ENCODE data around the gene SH3BP1. TPM values are rescaled to one million over a fixed set of nuclear protein-coding genes. Genes with fewer than 3 reads are reported as not detected.

SH3BP1 gene
- total RNA-seq, 4 donors from 2014 or later = 2.9 to 4.9 (median 3.2) TPM

DNA sequence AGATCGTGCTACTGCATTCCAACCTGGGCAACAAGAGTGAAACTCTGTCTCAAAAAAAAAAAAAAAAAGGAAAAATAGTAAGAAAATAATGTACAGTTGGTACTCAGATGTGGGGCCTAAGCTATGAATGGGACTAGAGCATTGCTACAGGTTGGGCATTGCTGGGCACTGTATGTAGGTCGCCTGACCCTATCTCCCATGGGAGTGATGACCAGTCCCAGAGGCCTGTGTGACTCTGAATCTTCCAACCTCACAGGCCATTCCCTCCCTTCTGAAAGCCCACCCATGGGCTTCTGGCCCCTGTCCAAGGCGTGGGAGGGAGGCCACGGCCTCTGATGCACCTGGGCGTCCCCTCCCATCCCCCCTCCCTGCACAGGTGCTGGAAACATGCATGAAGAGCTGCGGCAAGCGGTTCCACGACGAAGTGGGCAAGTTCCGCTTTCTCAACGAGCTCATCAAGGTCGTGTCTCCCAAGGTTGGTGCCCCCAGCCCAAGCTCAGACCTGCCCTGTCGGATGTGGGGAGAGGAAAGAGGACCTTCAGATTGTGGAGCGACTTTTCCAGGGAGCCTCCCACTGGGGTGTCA is 21.3 kb upstream of the SH3BP1 start:
- H3K4me3 ChIP-seq = no peak overlapping the region
- peaks cover 0 to 93% of the 10 kb centered on the region in 2 donors for H3K36me3 ChIP-seq
- H3K27ac ChIP-seq = no peak overlapping the region
- H3K27me3 ChIP-seq = no peaks in the 10 kb centered on the region
- no peak for ATAC-seq
- TF ChIP-seq POLR2A (IDR thresholded peaks at IDR 0.05) (no peak), EP300 (IDR thresholded peaks at IDR 0.05) (no peak), POLR2AphosphoS5 (IDR thresholded peaks at IDR 0.05) (no peak), CTCF (IDR thresholded peaks at IDR 0.05) (no peak)
- no peaks in the 10 kb centered on the region for H3K9me3 ChIP-seq
- WGBS, 2 donors (ENCODE audit: low coverage in 1 of 2) = 92 to 100% methylated on average over 1 to 2 of the region's 14 CpGs
- peaks cover 0 to 15% (median 4%) of the 10 kb centered on the region in 3 donors for H3K4me1 ChIP-seq

DNA sequence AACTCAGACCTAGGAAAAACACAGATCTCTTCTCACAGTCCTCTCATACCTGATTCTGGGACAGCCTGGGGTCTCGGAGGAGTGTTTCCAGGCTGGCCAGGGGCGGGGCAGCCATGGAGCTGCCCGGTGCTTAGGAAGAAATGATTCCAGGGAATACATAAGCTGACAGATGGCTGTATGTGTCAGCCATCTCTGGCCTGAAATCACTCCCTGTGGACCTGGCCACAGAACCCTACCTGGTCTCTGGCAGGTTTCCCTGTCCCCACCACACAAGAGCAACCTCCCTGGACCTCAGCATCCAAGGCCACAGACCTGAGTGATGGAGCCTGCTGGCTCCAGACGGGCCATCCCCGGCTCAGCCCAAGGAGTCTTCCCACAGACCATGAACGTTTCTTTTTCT is 20.8 kb upstream of the SH3BP1 start:
- peaks cover 0 to 15% (median 0%) of the 10 kb centered on the region in 3 donors for H3K4me1 ChIP-seq
- H3K4me3 ChIP-seq = no peak overlapping the region
- WGBS, 2 donors (ENCODE audit: low coverage in 1 of 2) = 84% methylated on average over 3 of the region's 6 CpGs; no CpG with 5 or more reads in 1 of the 2 donors
- TF ChIP-seq EP300 (IDR thresholded peaks at IDR 0.05) (no peak), POLR2A (IDR thresholded peaks at IDR 0.05) (no peak), CTCF (IDR thresholded peaks at IDR 0.05) (no peak), POLR2AphosphoS5 (IDR thresholded peaks at IDR 0.05) (no peak)
- H3K9me3 ChIP-seq = no peaks in the 10 kb centered on the region
- no peaks in the 10 kb centered on the region for H3K27me3 ChIP-seq
- H3K27ac ChIP-seq = no peak overlapping the region
- peaks cover 0 to 98% of the 10 kb centered on the region in 2 donors for H3K36me3 ChIP-seq
- no peak for ATAC-seq

DNA sequence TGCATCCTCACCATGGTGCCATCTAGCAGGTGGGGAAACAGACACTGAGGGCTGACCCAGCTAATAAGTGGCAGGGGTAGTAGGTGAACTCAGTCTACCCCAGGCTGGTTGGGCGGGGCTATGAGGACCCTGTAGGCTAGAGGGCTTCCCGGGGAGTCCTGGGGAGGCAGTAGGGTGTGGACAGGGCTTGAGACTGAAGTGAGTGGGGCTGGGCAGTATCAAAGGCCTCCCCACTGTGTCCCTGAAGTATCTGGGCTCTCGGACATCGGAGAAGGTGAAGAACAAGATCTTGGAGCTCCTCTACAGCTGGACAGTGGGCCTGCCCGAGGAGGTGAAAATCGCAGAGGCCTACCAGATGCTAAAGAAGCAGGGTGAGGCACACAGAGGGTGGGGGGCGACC is 19.5 kb upstream of the SH3BP1 start:
- no peak for ATAC-seq
- Histone ChIP-seq H3K4me3 (no peak overlapping the region), H3K36me3 (peaks cover 0 to 96% of the 10 kb centered on the region in 2 donors), H3K4me1 (peaks cover 0 to 18% (median 0%) of the 10 kb centered on the region in 3 donors), H3K27me3 (no peaks in the 10 kb centered on the region), H3K9me3 (no peaks in the 10 kb centered on the region), H3K27ac (no peak overlapping the region)
- TF ChIP-seq POLR2A (IDR thresholded peaks at IDR 0.05) = no peak
- TF ChIP-seq CTCF (IDR thresholded peaks at IDR 0.05) = no peak
- no peak for TF ChIP-seq EP300 (IDR thresholded peaks at IDR 0.05)
- no peak for TF ChIP-seq POLR2AphosphoS5 (IDR thresholded peaks at IDR 0.05)
- 76 to 82% methylated on average over 2 to 7 of the region's 7 CpGs for WGBS, 2 donors (ENCODE audit: low coverage in 1 of 2)

DNA sequence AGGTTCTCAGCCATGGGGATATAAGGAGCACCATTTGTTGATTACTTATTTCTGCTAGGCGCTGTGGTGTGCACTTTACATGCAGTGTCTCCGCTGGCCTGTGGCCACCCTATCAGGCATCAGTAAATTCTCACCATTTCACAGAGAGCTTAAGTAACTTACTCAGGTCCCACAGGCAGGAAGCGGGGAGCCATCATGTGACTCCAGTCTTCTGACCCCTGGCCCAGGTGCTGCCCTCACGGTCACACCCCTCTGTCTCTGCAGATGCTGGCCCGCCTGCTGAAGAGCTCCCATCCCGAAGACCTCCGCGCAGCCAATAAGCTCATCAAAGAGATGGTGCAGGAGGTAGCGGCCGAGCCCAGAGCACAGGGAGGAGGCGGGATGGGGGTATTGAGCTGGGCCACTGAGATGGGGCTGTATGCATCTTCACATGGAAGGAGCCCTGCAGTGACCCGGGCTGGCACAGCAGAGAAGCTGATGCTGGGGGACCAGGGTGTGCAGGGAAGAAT is 18.1 kb upstream of the SH3BP1 start:
- 79% methylated on average over 3 of the region's 12 CpGs; no CpG with 5 or more reads in 1 of the 2 donors for WGBS, 2 donors (ENCODE audit: low coverage in 1 of 2)
- Histone ChIP-seq H3K4me1 (peaks cover 0 to 32% (median 5%) of the 10 kb centered on the region in 3 donors), H3K27ac (no peak overlapping the region), H3K36me3 (peaks cover 0 to 91% of the 10 kb centered on the region in 2 donors), H3K9me3 (no peaks in the 10 kb centered on the region), H3K27me3 (no peaks in the 10 kb centered on the region), H3K4me3 (no peak overlapping the region)
- no peak for TF ChIP-seq EP300 (IDR thresholded peaks at IDR 0.05)
- TF ChIP-seq POLR2A (IDR thresholded peaks at IDR 0.05) = no peak
- no peak for TF ChIP-seq POLR2AphosphoS5 (IDR thresholded peaks at IDR 0.05)
- no peak for TF ChIP-seq CTCF (IDR thresholded peaks at IDR 0.05)
- ATAC-seq = no peak

Measured in gastroesophageal sphincter (tissue), 4 donors.